Middle frontal gyrus (tissue), 1 donor: Measurements from ENCODE around the gene TOR4A.
A peak's percentile ranks its signal among the peaks of the same experiment; 100 is the strongest.

ENCODE experiments used
- DNase-seq: peaks from one replicate; pipeline ENCODE4 v3.0.0-alpha.2; 2015; ENCODE audit warnings: low spot score; ENCODE audit errors: extremely low spot score

TOR4A gene

DNA sequence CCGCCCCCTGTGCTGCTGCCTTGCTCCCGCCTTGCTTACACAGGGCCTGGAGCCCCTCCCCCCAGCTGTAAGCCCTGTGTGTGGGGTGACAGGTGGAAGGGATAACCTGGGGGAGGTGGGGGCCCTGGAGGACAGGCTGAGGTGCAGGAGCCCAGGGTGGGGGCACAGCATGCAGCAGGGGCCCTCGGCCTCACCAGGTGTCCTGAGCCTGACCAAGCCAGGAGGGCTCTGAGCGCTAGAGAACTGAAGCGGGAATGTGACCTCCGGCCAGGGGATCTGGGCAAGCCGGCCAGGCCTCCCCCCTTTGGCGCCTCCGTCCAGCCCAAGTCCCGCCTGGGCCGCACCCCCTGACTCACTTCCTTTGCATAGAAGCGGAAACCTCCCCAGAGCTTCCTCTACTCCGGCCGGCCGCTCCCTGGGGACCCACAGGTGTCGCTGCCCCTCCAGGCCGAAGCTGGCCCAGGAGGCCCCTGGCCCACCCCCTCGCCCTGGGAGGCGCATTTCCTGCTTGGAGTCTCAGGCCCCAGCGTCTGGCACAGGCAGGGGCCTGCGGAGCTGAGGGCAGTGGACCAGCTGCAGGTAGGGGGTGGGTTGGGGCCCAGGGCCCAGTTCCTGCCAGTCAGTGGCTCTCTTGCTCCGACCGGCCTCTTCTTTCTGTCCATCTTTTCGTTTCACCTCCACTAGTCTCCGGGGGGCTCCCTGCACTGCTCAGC lies at the start of gene TOR4A:
TSS of gene TOR4A (plus strand) at position 398 of the 713 bp plus-strand sequence. CDS start 964 bp downstream, outside the sequence.
- no peak for DNase-seq

DNA sequence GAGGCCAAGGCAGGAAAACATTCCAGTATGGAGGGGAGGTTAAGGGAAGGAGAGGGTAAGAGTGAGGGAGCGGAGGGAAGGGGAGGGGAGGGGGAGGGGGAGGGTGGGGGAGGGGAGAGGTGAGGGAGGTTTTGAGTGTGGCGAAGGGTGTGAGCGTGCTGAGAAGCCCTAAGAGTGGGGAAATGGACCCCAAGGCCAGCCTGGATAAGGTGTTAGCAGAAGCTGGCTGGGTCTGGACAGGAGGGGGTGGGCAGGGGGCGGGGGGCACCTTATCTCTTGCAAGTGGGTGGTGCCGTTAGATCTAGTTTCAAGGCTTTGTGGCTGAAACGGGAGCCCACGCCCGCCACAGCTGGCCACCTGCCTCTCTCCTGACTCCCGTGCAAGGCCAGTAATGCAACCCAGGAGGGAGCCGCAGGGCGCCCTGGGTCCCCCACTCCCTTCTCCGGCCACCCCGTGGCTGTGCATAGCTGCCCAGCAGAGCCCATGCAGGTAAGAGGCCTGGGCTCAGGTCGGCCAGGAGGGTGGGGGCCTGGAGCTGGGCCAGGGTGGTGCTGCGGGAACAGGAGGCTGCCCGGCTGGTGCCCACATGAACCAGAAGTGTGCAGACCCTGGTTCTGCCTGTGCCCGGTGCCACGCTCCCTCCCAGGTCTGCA lies 49.5 kb upstream of the TOR4A start:
- no peak for DNase-seq

DNA sequence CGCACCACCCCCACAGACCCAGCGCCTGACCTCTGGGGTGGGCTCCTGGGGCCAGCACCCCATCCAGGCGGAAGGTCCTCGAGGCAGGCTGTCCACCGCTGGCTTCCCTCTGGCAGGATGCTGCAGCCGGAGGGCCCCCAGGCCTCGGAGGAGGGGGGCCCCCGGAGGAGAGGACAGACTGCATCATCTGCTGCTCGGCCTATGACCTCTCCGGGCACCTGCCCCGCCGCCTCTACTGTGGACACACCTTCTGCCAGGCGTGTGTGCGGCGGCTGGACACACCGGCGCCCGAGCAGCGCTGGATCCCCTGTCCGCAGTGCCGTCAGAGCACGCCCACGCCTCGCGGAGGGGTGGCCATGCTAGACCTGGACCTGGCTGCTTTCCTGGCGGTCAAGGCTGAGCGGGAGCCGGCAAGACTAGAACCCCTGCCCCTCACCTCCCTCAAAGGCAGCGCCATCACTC lies 49.0 kb upstream of the TOR4A start:
- no peak for DNase-seq

DNA sequence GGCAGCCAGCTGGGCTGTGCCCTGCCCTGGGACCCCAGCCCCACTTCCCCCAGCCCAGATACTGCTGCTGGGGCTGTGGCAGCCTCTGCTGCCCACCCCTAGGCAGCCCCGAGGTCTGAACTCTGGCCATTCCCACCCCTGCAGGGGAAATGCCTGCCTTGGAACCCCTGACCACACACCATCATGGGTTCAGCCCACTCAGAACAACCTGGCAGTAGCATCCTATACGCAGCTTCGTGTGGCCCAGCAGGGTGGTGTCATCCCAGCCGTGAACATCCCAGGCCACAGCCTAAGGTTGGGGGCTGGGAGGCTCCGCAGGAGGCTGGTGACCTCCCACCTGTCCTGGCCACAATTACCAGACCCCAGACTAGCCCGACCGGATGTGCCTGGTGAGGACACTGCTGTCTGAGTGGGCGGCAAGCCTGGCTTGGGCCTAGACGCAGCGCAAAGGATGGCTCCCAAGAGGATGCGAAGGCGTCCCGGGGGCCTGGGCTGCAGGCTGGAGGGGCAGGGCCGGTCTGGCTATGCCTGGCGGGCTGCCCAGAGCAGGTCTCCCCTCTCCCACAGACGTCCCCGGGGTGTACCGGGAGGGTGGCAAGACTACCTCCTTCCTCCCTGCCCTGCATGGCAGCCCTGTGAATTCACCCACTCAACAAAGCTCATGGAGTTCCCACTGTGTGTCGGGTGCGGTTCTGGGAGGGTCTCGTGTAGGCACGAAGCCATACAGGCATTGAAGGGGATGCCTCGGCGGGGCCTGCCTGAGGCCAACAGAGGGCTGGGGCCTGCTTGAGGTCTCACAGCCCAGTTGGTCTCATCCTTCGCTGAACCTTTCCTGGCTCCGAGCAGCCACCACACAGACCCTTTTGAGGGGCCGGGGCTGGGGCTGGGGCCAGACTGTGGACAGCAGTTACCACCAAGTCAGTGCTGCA lies 48.3 kb upstream of the TOR4A start:
- no peak for DNase-seq

DNA sequence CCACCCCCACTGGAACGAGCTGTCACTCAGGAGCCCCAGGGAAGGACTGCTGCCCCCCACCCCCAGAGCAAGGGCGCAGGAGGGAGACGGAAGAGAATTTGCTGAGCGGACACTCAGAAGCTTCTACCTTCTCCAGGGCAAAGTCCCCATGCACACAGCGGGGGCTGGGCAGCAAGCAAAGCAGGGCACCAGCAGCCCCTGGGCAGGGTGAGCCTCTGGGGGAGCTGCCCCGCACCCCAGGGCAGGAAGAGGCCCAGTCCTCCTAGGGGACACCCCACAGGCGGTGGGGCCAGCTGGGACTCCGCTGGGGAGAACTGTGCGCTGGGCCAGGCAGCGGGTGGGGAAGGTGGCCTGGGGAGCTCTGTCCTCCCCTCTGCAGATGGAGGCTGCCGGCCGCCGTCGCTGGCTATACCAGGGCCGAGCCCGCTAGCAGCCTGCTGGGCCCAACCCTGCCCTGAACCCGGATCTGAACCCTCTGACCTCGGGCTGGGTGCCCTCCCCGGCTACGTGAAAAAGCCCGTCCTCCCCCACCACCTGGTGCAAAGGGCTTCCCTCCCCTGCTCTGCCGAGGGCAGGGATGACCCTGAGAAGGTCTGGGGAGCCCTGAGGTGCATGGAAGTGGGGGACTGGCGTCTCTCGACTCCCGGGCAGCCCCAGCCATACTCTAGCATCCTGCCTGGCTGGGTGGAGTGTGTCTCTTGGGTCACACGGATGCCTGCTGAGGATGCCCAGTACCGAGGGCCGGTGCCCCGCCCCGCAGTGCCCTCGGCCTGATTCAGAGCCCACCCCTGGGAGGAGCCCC lies 47.4 kb upstream of the TOR4A start:
- DNase-seq, result no peak

DNA sequence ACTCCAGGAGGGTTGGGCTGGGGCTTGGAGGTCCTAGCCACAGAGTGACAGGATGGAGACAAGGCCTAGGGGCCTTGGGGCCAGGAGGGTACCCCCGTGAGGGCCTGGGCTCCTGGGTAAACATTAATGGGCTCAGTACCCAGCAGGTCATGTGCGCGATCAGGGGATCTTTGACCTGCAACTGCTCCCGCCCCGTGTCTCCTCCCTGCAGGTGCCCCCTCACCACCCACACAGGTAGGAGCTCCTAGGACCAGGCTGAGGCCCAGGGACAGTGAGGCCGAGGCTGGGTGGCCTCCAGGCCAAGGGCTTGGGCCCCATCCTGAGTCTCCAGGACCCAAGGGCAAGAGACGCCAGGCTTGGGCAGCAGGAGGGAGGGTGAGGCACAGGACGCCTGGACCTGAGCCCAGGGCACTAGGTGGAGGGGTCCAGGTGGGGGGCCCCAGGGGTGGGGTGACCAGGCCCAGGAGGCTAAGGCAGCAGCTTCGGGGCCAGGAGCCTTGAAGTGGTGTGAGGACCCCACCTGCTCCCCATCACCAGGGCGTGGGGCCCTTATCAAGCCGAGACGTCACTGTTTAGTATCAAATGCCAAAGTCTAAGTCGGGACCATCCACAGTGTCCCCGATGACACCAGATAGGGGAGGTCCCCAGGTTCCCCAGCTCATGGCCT lies 46.7 kb upstream of the TOR4A start, which contains the start of gene SLC34A3:
TSS of gene SLC34A3 (plus strand) at position 197 of the 667 bp plus-strand sequence. CDS start 802 bp downstream, outside the sequence.
- DNase-seq, result no peak

DNA sequence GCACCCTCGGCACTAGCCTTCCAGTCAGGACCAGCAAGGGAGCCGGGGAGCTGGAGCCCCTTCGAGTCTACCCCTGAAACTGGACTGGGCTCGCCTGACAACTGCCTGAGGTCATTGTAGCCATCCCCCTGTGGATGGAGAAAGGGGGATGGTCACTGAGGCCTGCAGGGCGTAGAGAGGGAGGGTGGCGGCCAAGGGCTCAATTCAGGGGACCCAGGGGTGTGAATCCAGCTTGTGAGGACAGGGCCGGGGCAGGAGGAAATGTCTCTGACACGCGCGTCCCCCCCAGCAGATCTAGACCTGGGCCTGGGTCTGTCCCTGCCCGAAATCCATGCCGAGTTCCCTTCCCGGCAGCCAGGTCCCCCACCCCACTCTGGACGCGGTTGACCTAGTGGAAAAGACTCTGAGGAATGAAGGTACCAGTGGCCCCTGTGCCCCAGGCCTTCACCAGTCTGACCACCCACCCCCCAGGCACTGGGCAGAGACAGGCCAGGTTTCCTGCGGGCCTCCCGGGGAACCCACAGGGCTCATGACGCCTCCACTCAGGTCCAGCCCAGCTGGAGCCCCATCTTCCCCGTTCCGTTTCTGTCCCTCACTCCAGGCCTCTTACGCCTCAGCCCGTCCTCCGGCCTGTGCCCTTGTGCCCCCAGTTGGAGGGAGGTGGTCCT lies 46.0 kb upstream of the TOR4A start:
- no peak for DNase-seq

DNA sequence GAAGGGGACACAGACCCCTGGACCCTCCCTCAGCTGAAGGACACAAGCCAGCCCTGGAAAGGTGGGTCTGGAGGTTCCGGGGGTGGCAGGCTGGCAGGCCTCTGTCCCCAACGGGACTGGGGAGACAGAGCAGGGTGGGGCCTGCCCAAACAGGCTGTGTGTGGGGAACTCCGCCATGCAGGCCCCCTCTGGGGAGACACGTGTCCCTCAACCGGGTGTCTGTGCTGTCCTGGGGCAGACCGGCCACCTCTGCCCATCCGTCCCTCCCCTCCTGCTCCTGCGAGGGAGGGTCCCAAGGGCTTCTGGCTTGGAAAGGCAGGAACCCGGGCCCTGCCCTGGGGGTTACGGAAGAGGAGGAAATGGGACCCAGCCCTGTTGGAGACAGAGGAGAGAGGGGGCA lies 45.4 kb upstream of the TOR4A start:
- no peak for DNase-seq

DNA sequence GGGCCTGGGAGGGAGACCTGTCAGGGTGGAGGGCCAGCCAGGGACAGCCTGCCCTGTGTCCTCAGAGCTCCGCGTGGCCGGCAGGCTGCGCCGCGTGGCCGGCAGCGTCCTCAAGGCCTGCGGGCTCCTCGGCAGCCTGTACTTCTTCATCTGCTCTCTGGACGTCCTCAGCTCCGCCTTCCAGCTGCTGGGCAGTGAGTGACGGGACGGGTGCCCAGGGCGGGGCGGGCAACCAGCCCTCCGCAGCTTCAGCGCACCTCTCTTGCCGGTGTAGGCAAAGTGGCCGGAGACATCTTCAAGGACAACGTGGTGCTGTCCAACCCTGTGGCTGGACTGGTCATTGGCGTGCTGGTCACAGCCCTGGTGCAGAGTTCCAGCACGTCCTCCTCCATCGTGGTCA lies 45.0 kb upstream of the TOR4A start:
- no peak for DNase-seq

DNA sequence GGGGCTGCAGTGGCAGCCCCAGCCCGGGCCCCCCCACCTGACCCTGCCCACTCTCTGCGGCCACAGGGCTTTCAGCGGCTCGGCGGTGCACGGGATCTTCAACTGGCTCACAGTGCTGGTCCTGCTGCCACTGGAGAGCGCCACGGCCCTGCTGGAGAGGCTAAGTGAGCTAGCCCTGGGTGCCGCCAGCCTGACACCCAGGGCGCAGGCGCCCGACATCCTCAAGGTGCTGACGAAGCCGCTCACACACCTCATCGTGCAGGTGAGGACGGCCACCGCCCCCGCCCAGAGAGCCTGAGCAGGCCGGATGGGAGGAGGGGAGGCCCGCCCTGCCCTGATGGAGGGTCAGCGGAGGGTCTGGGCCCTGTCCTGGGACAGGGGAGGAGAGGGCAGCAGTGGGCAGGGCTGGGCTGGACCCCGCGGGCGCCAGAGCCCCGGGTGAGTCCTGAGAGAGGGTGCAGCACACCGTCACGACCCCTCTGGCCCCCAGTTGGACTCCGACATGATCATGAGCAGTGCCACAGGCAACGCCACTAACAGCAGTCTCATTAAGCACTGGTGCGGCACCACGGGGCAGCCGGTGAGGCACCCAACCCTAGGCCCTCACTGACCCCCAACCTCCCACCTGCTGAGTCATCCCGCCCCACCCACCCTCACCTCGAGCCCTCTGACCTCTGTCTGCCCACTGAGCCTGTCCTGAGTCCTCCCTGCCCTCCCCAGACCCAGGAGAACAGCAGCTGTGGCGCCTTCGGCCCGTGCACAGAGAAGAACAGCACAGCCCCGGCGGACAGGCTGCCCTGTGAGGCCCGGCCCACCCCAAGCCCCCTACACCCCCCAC lies 44.2 kb upstream of the TOR4A start:
- DNase-seq, result no peak

DNA sequence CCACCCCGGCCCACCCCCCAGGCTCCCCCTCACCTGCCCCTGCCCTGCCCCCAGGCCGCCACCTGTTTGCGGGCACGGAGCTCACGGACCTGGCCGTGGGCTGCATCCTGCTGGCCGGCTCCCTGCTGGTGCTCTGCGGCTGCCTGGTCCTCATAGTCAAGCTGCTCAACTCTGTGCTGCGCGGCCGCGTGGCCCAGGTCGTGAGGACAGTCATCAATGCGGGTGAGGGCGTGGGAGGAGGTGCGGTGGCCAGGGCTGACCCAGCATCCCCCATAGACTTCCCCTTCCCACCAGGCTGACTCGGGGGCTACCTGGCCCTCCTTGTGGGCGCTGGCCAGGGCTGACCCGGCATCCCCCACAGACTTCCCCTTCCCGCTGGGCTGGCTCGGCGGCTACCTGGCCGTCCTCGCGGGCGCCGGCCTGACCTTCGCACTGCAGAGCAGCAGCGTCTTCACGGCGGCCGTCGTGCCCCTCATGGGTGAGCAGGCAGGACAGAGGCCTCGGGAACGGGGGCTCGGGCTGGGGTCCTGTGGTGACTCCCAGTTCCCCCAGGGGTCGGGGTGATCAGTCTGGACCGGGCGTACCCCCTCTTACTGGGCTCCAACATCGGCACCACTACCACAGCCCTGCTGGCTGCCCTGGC lies 43.4 kb upstream of the TOR4A start:
- DNase-seq, result no peak

DNA sequence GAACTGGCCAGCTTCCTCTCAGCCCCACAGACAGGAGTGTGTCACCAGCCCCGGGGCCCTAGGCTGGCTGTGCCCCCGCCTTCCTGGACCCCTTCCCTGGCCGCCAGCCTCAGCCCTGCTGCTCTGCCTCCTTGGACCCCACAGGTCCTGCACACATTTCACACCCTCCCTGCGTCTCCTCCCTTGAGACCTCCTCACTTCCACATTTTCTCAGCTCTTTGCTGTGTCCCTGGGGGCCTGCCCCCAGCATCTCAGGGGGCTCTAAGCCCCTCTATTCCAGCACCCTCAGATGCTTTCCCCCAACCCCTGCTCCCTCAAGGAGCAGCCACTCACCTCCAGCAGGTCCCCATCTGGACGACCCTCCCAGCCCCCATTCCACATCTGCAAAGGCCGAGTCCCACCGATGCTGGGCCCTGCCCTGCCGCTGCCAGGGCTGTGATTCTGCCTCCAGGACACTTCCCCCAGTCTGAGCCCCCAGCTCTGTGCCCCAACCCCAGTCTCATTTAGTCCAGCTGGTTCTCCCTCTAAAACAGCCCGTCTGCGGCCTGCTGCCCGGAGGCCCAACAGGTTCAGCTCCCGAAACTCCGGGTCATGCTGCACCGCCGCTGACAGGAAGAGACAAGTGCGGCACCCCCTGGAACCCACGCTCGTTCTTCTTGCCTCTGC lies 42.6 kb upstream of the TOR4A start:
- DNase-seq, result no peak

DNA sequence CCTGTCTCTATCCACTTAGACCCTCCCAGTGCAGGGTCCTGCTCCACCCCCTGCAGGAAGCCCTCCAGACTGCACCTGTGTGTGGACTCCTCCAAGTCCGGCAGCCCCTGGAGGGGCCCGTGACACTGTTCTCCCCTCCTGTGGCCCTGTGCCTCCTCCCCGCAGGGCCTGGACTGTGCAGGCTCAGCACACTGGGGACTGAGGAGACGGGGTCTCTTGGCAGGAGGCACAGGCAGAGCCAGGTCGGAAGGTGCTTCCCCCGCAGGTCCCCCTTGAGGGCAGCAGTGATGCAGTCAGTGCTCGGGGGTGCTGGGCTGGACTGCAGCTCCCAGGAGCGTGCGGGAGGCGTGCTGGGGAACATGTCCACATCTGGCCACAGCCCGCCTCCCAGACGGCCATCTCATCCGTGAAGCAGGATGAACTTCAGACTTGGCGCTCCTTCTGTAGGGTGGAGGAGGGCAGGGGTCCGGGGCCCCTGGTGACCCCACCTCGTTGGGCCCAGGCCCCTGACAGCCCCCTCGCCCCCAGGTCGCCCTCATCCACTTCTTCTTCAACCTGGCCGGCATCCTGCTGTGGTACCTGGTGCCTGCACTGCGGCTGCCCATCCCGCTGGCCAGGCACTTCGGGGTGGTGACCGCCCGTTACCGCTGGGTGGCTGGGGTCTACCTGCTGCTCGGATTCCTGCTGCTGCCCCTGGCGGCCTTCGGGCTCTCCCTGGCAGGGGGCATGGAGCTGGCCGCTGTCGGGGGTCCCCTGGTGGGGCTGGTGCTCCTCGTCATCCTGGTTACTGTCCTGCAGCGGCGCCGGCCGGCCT lies 41.9 kb upstream of the TOR4A start:
- no peak for DNase-seq

DNA sequence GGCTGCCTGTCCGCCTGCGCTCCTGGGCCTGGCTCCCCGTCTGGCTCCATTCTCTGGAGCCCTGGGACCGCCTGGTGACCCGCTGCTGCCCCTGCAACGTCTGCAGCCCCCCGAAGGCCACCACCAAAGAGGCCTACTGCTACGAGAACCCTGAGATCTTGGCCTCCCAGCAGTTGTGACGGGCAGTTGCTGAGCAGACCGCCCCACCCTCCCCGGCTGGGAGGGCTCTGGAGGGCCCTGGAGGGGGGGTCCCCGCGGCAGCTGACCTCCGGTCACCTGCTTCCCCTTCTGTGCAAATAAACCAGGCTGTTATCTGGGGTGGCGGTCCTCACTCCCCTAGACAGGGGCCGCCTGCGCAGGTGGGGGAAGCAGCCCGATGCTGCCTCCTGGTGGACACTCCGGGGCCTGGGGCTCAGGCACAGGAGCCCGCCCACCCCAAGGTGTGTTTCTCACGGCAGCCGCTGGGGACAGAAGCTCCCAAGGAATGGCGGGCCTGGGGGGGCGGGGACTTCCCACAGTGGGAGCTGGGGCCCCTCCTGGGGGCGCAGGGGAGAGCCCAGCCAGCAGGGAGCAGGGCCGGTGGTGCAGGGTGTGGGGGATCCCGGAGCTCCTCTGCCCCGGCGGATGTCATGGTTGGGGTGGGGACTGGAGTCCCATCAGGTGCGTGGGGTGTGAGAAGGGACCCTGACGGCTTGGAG lies 41.1 kb upstream of the TOR4A start:
- DNase-seq, result peak; percentile 66

DNA sequence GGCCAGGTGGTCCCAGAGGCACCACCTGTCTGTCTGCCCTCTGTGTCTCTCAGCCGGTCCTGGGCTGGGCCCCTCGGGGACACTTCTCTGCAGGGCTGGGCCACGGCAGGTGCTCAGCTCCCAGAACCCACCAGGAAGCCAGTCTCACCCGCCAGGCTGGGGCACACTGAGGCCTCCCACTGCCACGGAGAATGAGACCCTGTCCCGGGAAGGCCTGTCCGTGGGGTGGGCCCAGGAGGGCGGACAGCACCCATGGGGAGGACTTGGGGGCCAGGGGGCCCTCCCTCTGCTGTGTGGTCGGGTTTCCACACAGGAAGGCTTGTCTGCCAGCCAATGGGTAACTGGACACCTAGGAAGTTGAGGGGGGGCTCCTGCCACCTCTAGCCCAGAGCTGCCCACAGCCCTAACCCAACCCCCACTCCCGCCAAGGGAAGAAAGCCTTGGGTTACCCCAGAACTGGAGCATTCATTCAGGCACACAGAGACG lies 40.5 kb upstream of the TOR4A start:
- DNase-seq, result no peak
